ENCODE results near the gene PCID2. TPM values are rescaled to one million over a fixed set of nuclear protein-coding genes. Genes with fewer than 3 reads are reported as not detected.

The PCID2 gene
- total RNA-seq, 2 experiments from 2014 or later = 75.8 to 79.0 TPM

DNA sequence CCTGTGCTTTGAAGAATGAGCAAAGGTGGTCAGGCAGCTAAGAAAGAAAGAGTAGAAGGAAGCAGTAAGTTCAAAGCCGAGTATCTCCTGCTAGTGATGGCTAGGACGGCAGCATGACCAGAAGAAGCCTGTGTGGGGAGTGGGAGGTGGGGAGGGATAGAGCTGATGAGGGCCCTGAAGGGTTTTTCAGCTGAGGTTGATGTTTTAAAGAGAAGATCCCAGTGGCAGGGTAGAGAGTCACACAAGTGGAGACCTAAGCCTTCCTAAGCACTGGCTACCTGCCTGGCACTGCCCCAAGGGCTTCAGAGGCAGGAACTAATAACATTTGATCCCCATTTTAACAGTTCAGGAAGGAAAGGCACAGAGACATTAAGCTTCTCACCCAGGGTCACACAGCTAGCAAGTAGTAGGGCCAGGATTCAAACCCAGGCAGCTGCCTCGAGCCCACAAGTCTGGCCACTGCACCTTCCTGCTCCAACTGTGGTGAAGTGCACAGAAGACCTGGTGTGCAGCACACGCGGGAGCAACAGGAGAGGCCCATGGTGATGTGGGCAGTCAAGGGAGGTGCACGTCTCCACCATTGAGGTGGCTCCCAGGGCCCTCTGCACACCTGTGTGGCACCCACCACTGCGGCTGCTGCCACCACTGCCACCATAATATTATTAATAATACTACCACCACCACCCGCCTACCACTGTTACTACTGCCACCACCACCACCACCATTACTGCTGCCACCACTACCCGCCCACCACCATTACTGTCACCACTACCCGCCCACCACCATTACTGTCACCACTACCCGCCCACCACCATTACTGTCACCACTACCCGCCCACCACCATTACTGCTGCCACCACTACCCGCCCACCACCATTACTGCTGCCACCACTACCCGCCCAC is 23.1 kb upstream of the PCID2 start:
- no peaks in the 10 kb centered on the region for H3K9me3 Mint-ChIP-seq
- TF ChIP-seq, protein P1, sequence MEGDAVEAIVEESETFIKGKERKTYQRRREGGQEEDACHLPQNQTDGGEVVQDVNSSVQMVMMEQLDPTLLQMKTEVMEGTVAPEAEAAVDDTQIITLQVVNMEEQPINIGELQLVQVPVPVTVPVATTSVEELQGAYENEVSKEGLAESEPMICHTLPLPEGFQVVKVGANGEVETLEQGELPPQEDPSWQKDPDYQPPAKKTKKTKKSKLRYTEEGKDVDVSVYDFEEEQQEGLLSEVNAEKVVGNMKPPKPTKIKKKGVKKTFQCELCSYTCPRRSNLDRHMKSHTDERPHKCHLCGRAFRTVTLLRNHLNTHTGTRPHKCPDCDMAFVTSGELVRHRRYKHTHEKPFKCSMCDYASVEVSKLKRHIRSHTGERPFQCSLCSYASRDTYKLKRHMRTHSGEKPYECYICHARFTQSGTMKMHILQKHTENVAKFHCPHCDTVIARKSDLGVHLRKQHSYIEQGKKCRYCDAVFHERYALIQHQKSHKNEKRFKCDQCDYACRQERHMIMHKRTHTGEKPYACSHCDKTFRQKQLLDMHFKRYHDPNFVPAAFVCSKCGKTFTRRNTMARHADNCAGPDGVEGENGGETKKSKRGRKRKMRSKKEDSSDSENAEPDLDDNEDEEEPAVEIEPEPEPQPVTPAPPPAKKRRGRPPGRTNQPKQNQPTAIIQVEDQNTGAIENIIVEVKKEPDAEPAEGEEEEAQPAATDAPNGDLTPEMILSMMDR (IDR thresholded peaks at IDR 0.05) = no peak
- DNase-seq (no peak), ATAC-seq (no peak)
- CTCF ChIA-PET = no interaction called here
- H3K36me3 Mint-ChIP-seq (ENCODE audit: low read depth) = peaks cover 42% of the 10 kb centered on the region
- H3K27me3 Mint-ChIP-seq = no peaks in the 10 kb centered on the region
- intact Hi-C loops (cut with micrococcal nuclease) = no loop called here
- no peak overlapping the region for H3K4me3 Mint-ChIP-seq
- peaks cover 3% of the 10 kb centered on the region for H3K4me1 Mint-ChIP-seq (ENCODE audit: low read depth)
- H3K27ac Mint-ChIP-seq = peak overlapping the region; percentile 4
- POLR2A ChIA-PET = no interaction called here

DNA sequence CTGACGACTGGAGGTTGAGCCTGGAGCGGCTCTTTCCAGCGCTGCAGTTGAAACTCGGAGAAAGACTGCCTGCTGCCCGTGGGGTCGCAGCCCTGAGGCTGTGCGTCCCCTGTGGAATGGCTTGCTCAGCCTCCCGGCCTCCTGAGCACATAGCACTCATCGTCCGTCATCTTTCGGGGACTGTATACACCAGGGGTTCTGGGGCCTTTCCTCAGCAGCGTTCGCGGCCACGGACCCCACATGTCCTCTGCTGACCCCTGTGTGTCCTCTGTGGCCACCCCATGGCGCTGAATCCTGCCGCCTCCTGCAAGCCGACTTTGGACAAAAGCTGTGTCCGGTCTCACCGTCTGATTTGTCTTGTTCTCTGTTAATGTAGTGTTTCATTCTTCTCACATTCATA is 21.3 kb upstream of the PCID2 start:
- POLR2A ChIA-PET = no interaction called here
- Mint-ChIP-seq H3K36me3 (ENCODE audit: low read depth) (peaks cover 40% of the 10 kb centered on the region), H3K27me3 (no peaks in the 10 kb centered on the region), H3K4me3 (no peak overlapping the region), H3K27ac (no peak overlapping the region), H3K4me1 (ENCODE audit: low read depth) (peaks cover 3% of the 10 kb centered on the region), H3K9me3 (no peaks in the 10 kb centered on the region)
- intact Hi-C loops (cut with micrococcal nuclease) = no loop called here
- ATAC-seq (no peak), DNase-seq (no peak)
- CTCF ChIA-PET = no interaction called here
- TF ChIP-seq, protein P1 (IDR thresholded peaks at IDR 0.05) = no peak

DNA sequence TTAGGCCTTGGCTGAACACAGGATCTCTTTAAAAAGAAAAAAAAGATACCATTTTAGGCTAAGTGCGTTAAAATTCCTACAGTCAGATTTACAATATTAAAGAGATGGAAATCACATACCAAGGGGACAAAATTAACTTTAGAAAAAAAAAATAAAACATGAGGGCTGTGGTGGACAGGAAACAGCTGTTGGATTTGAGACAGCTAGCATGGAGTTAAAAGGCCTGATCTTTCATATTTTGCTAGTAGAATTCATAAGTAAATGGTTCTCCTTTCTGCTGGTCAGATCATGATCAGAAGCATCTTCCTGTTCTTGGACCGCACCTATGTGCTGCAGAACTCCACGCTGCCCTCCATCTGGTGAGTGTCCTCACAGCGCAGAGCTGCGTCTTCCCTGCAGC is 20.7 kb upstream of the PCID2 start:
- TF ChIP-seq, protein P1 (IDR thresholded peaks at IDR 0.05) = no peak
- Mint-ChIP-seq H3K27me3 (no peaks in the 10 kb centered on the region), H3K9me3 (no peaks in the 10 kb centered on the region), H3K36me3 (ENCODE audit: low read depth) (peaks cover 43% of the 10 kb centered on the region), H3K27ac (no peak overlapping the region), H3K4me3 (no peak overlapping the region), H3K4me1 (ENCODE audit: low read depth) (peaks cover 3% of the 10 kb centered on the region)
- POLR2A ChIA-PET = interaction anchor here (0.8 to 1.2 kb wide), 2 partner anchors 9 to 34 kb away, joined by 3 read pairs; no protein-coding TSS in a partner anchor
- DNase-seq = no peak
- CTCF ChIA-PET = no interaction called here
- ATAC-seq = no peak
- intact Hi-C loops (cut with micrococcal nuclease) = no loop called here

DNA sequence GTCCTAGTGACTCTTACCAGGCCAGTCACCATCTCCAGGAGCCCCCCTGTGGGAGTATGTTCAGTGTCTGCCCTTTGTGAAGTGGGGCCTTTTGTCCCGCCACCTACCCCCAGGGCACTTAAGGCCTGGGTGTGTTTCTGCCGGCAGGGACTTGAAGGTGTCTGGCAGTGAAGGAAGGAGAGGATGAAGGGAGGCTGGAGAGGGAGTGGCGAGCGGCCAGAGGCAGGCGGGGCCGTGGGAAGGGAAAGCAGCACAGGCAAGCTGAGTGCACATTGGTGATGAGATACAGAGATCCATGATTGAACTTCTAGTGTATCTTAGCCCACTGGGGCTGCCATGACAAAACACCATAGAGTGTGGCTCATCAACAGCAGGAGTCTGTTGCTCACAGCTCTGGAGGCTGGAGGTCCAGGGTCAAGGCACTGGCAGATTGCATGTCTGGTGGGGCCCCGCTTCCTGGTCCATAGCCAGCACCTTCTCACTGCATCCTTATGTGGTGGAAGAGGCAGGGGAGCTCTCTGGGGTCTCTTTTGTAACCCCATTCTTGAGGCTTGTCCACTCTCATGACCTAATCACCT is 18.5 kb upstream of the PCID2 start:
- ChIA-PET CTCF (interaction anchor here (0.8 kb wide), 1 partner anchor 12 kb away, joined by 3 read pairs; no protein-coding TSS in a partner anchor), POLR2A (interaction anchor here (1.8 to 1.9 kb wide), 2 partner anchors 9 to 17 kb away, joined by 5 to 6 read pairs; partner anchors contain the start of gene CUL4A)
- Mint-ChIP-seq H3K27ac (no peak overlapping the region), H3K4me1 (ENCODE audit: low read depth) (peaks cover 10% of the 10 kb centered on the region), H3K9me3 (no peaks in the 10 kb centered on the region), H3K27me3 (no peaks in the 10 kb centered on the region), H3K4me3 (no peak overlapping the region), H3K36me3 (ENCODE audit: low read depth) (peaks cover 42% of the 10 kb centered on the region)
- TF ChIP-seq, protein P1 (IDR thresholded peaks at IDR 0.05) = no peak
- no peak for DNase-seq
- intact Hi-C loops (cut with micrococcal nuclease) = no loop called here
- ATAC-seq = no peak

DNA sequence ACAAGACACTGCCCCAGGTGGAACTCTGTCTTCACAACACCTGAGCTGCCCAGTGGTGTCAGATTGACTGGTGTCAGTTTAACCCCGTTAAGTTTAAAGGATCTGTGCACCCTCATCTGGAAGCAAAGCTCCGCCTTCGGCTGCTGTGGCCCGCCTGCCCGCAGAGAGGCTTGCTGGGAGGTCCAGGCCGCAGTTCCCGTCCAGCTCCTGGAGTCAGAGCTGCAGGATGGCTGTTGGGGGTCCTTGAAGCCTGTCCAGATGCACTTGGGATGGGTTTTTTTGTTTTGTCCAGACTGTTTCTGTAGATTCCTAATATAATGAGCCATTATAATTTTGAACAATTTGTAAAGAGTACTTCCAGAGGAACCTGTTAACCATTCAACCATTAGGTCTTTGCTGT is 17.0 kb upstream of the PCID2 start:
- ATAC-seq (no peak), DNase-seq (no peak)
- peaks cover 45% of the 10 kb centered on the region for H3K36me3 Mint-ChIP-seq (ENCODE audit: low read depth)
- no peaks in the 10 kb centered on the region for H3K27me3 Mint-ChIP-seq
- no peaks in the 10 kb centered on the region for H3K9me3 Mint-ChIP-seq
- POLR2A ChIA-PET = interaction anchor here (1.0 to 1.6 kb wide), 2 partner anchors 12 to 17 kb away, joined by 3 to 8 read pairs; partner anchors contain the start of genes CUL4A and PCID2
- peaks cover 12% of the 10 kb centered on the region for H3K4me1 Mint-ChIP-seq (ENCODE audit: low read depth)
- CTCF ChIA-PET = interaction anchor here (0.7 to 1.3 kb wide), 2 partner anchors 92 to 348 kb away, joined by 3 to 4 read pairs; no protein-coding TSS in a partner anchor
- no peak overlapping the region for H3K4me3 Mint-ChIP-seq
- TF ChIP-seq, protein P1 (IDR thresholded peaks at IDR 0.05) = no peak
- intact Hi-C loops (cut with micrococcal nuclease) = no loop called here
- H3K27ac Mint-ChIP-seq = no peak overlapping the region
